B cell (primary cell): ENCODE measurements around the gene EDN1.

Experiments
- EZH2 ChIP-seq: IDR thresholded peaks from 2 replicates; pipeline ENCODE4 v1.6.1; 2012; ENCODE audit warnings: borderline replicate concordance, low read depth, mild to moderate bottlenecking, moderate library complexity, low read length; ENCODE audit not compliant: insufficient read depth, poor library complexity, severe bottlenecking
- TF ChIP-seq, protein P1 (sequence below): fragments of 200-600 bp; IDR thresholded peaks from one replicate; pipeline ENCODE4 v1.8.0; 2022; ENCODE audit warnings: antibody characterized with exemption, mild to moderate bottlenecking

DNA sequence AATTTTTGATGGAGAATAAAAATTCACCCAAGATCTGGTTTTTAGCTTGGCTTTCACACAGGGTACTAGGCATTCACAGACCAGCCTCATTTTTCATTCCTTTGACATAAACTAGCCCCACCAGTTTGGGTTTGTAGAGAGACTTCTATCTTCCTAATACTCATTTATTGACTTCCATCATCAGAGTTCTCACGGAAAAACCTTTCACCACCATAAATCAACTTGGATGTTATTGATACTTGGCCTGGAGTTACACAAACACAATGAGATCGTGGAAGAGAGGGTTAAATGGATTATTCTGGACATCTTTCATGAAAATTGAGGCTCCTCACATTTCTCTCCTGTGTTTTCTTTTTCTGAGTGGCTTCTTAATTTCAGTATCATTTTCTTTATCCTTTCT, 26.8 kb upstream of the EDN1 start:
- TF ChIP-seq, protein P1, sequence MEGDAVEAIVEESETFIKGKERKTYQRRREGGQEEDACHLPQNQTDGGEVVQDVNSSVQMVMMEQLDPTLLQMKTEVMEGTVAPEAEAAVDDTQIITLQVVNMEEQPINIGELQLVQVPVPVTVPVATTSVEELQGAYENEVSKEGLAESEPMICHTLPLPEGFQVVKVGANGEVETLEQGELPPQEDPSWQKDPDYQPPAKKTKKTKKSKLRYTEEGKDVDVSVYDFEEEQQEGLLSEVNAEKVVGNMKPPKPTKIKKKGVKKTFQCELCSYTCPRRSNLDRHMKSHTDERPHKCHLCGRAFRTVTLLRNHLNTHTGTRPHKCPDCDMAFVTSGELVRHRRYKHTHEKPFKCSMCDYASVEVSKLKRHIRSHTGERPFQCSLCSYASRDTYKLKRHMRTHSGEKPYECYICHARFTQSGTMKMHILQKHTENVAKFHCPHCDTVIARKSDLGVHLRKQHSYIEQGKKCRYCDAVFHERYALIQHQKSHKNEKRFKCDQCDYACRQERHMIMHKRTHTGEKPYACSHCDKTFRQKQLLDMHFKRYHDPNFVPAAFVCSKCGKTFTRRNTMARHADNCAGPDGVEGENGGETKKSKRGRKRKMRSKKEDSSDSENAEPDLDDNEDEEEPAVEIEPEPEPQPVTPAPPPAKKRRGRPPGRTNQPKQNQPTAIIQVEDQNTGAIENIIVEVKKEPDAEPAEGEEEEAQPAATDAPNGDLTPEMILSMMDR, result no peak
- no peak for TF ChIP-seq EZH2
